T-helper 1 cell treated with Interleukin-12 subunit alpha and Interleukin-12 subunit beta and Interleukin-4 antibody, amounts not matched to agents 30 ng/mL and 1 ng/mL, for 36 hours (primary cell): ENCODE measurements around the gene GSTO1. TPM values are rescaled to one million over a fixed set of nuclear protein-coding genes. Genes with fewer than 3 reads are reported as not detected.

Experiments used
- intact Hi-C: fragments of 100-400 bp; cut with micrococcal nuclease; formaldehyde crosslinking; loops from one replicate; pipeline ENCODE4 v1.15.1; 2024
- total RNA-seq: library from RNA; stranded (reverse); gene quantifications from 2 replicates; pipeline ENCODE4 v1.2.3, GENCODE V29; 2022

The GSTO1 gene
- total RNA-seq, 1 donor from 2014 or later, result 112 TPM

GRCh38 chr10:104301907-104302690 is 47.4 kb downstream of the GSTO1 start:
- intact Hi-C loops, result no loop called here

- intact Hi-C loops, result loop anchor here (1.0 kb wide), 1 partner anchor 34 kb away; the partner anchor contains the start of gene GSTO2
Observed at GRCh38 chr10:104303594-104304355, 49.1 kb downstream of the GSTO1 start.

GRCh38 chr10:104304356-104304745 is 49.7 kb downstream of the GSTO1 start:
- intact Hi-C loops, result loop anchor here (1.0 kb wide), 1 partner anchor 35 kb away; the partner anchor contains the start of gene GSTO2

DNA sequence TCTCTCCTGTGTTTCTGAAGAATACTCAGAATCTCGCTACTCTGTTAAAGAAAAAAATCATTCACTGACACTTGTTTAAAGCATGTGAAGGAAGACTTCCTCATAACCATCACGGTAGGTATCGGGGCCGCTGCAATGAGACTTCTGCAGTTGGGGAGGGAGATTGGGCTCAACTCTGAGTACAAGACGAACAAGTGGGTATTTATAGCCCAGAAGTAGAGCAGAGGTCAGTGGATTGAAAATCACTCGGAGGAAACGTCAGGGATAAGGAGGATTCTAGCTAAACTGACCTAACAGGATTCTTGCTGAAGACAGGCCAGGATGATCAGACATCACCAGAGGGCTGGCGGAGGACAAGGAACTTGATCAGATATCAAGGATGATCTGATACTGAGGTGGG is 50.2 kb downstream of the GSTO1 start:
- intact Hi-C loops, result loop anchor here (1.0 kb wide), 4 partner anchors 14 to 45 kb away; partner anchors contain the start of genes GSTO2 and ITPRIP

DNA sequence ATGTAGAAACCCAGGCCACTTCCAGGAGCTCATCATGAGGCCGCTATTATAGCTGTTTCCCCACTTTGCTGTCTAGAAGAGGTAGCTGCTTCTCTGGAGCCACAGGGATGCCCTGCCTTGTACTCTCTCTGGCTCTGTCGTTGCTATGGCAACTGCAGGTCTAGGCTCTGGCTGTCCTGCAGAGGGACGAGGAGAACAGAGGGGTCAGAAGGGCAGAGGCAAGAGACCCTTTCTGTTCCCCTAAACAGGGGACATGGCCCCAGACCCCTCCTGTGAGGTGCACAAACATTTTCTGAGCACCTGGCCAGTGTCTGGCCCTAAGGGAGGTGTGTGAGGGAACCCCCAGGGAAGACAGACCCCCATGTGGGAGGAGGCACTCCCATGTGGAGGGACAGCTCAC is 52.2 kb downstream of the GSTO1 start:
- intact Hi-C loops, result no loop called here

- intact Hi-C loops, result loop anchor here (1.0 to 2.0 kb wide), 2 partner anchors 13 to 21 kb away; no protein-coding TSS in a partner anchor
Observed at GRCh38 chr10:104307576-104308438, 53.1 kb downstream of the GSTO1 start.

DNA sequence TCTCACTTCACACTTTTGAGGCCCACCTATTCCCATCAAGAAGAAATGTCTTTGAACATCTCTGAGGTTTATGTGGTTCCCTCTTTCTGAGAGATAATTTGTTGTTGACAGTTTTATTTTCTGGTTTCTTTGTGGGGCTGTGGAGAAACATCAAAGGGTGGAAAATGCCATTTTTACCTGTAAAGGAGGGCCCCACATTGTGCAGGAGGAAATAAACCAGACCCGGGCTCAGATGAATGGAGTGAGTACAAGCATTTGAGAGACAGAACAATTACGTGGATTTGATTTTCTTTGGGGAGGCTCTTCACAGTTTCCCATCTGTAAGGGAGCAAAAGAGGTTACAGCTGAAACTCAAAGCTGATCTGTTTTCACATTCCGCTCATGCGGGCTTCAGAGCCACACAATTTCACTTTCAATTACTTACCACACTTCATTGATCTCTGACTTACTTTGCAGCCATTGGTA is 53.8 kb downstream of the GSTO1 start:
- intact Hi-C loops, result loop anchor here (1.0 to 2.0 kb wide), 2 partner anchors 13 to 20 kb away; no protein-coding TSS in a partner anchor

- intact Hi-C loops, result loop anchor here (2.0 kb wide), 1 partner anchor 19 kb away; no protein-coding TSS in a partner anchor
Observed at GRCh38 chr10:104309980-104310978, 55.6 kb downstream of the GSTO1 start.

GRCh38 chr10:104311184-104311720 is 56.6 kb downstream of the GSTO1 start:
- intact Hi-C loops, result no loop called here

DNA sequence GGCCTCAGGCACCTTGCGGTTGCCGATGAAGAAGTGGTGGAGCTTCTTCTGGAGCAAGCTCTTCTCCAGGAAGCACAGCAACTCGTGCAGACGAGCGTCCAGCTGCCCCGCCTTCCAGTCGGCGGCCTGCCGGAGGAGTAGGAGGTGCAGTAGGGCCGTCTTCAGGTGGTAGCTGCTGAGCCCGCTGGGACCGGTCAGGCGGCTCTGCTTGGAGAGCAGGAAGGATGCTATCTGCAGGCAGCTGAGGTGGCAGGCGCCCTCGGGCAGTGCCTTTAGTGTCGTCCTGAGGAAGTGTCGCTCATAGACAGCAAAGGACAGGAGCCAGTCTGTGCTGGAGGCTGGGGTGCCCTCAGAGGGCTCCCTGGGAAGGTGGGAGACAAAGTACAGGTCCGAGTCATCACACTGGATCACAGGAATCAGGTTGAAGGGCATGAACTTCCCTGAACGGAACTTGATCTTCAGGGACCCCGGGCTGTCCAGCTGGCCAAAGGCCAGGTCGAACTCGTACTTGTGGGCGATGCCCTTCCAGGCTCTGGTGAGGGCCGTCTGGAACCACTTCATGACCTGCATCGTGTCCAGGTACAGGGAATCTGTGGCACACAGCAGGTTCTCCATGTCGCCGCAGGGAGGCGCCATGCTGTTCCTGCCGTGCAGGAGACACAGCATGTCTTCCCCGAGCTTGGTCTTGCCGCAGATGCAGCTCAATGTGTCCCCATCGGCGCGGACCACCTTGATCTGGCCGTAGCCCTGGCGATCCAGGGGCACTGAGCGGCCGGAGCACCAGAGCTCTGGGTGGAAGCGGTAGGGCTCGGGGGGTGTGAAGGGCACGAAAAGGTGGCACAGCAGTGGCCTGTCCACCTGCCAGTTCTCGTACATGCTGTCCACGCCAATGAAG is 60.1 kb downstream of the GSTO1 start:
- intact Hi-C loops, result no loop called here

- intact Hi-C loops, result no loop called here
Observed at GRCh38 chr10:104315486-104315921, 60.8 kb downstream of the GSTO1 start.

GRCh38 chr10:104316321-104317099 is 61.8 kb downstream of the GSTO1 start:
- intact Hi-C loops, result no loop called here

Other genes with a start within 250 kb of the GSTO1 start
- not detected in 2 replicates for gene COL17A1, start 169.0 kb upstream of the GSTO1 start, total RNA-seq
- gene SFR1, start 132.7 kb upstream of the GSTO1 start, total RNA-seq, result 11.6 and 12.1 TPM in 2 replicates
- gene CFAP43, start 22.5 kb upstream of the GSTO1 start, total RNA-seq, result not detected in 2 replicates
- gene GSTO2, start 14.3 kb downstream of the GSTO1 start, total RNA-seq, result 1.2 and 1.4 TPM in 2 replicates
- 21.2 and 21.7 TPM in 2 replicates for gene ITPRIP, start 83.6 kb downstream of the GSTO1 start, total RNA-seq
- gene CFAP58, start 98.9 kb downstream of the GSTO1 start, total RNA-seq, result 0.15 and 0.34 TPM in 2 replicates